Left colon (tissue), 2 donors: ENCODE data around the gene MISP. TPM values are rescaled to one million over a fixed set of nuclear protein-coding genes. Genes with fewer than 3 reads are reported as not detected.
"Not testable (repeated sequence)": the region's sequence is repeated elsewhere in the genome, so short reads cannot be mapped to it uniquely, and the experiment has no call there.

Experiments
- ATAC-seq: fragments of 200-7000 bp; cut with Tn5 transposase; one replicate; pipeline ENCODE4 v1.9.1; 2020; ENCODE audit warnings: mild to moderate bottlenecking, moderate library complexity
- DNase-seq, 2 donors: peaks; one replicate each; pipeline ENCODE4 v3.0.0-alpha.2; 2020
- intact Hi-C, 2 donors: fragments of 100-400 bp; cut with DNase I in 1 of 2; cut with micrococcal nuclease in 1 of 2; formaldehyde crosslinking; loops; one replicate each; pipeline versions ENCODE4 v1.11.2 to v1.14.0; 2022; cut with DNase I, micrococcal nuclease
- long read RNA-seq: library from polyadenylated mRNA; unstranded; transcript quantifications from one replicate; pipeline ENCODE4 v2.0.0, GENCODE V29; 2021
- total RNA-seq, 2 donors: library from RNA; stranded (reverse); fragmentation: NEBNext Ultra II Directional; extraction: Animal tissue kit (Norgen Biotek cat#: 25700); gene quantifications; one replicate each; pipeline ENCODE4 v1.2.1, GENCODE V29; 2021
- donor health status: DM: no; HTN: no; CAD: no.
- donor health status: DM: yes; HTN: yes; CAD: no.

Gene MISP
- total RNA-seq: 100 to 1,000 TPM; 414 to 461 TPM
- long read RNA-seq, transcript MISP-201 (5 exons, 2,871 nt): major isoform, 231 of 2,029 reads
- long read RNA-seq, partial matches to known transcripts: 1,585 of 2,029 reads
- long read RNA-seq, other reads (novel, unspliced or antisense): 213 of 2,029 reads

- intact Hi-C loops: no loop called here
- ATAC-seq (peak; percentile 62), DNase-seq (peak; percentile 93 to 95)
These were observed at the start of gene MISP for GRCh38 chr19:750640-751423. TSS of gene MISP (plus strand) at chr19:751112. CDS start at chr19:756947, 5,835 bp downstream.

- DNase-seq, intact Hi-C loops, ATAC-seq: not testable (repeated sequence)
These were observed 48.1 kb upstream of the MISP start for GRCh38 chr19:702847-703246.

- intact Hi-C loops: no loop called here
- ATAC-seq: no peak
- no peak for DNase-seq
These were observed 47.6 kb upstream of the MISP start for GRCh38 chr19:703329-703650.

- DNase-seq: peak; percentile 73 to 76
- intact Hi-C loops: no loop called here
- peak; percentile 87 for ATAC-seq
These were observed 47.1 kb upstream of the MISP start for GRCh38 chr19:703651-704446.

- DNase-seq (no peak), ATAC-seq (no peak)
- intact Hi-C loops: no loop called here
These were observed 46.5 kb upstream of the MISP start for GRCh38 chr19:704447-704741.

- ATAC-seq (no peak), DNase-seq (no peak)
- intact Hi-C loops: no loop called here
These were observed 42.5 kb upstream of the MISP start, which contains the start of gene PALM for GRCh38 chr19:708154-709143. TSS of gene PALM (plus strand) at chr19:708935. CDS start at chr19:709147, 212 bp downstream.

GRCh38 chr19:709196-709964, 41.5 kb upstream of the MISP start:
- ATAC-seq (no peak), DNase-seq (no peak)
- intact Hi-C loops: no loop called here

- intact Hi-C loops: no loop called here
- ATAC-seq (no peak), DNase-seq (no peak)
These were observed 40.8 kb upstream of the MISP start for GRCh38 chr19:709965-710571.

- intact Hi-C loops: no loop called here
- ATAC-seq: no peak
- no peak for DNase-seq
These were observed 40.1 kb upstream of the MISP start for GRCh38 chr19:710767-711166.

GRCh38 chr19:711254-711653, 39.7 kb upstream of the MISP start:
- ATAC-seq (no peak), DNase-seq (no peak)
- intact Hi-C loops: no loop called here

GRCh38 chr19:715347-715746, 35.6 kb upstream of the MISP start:
- intact Hi-C loops: no loop called here
- DNase-seq: no peak
- no peak for ATAC-seq

- no peak for ATAC-seq
- intact Hi-C loops: no loop called here
These were observed 32.5 kb upstream of the MISP start for GRCh38 chr19:718251-718951.

GRCh38 chr19:718991-719512, 31.9 kb upstream of the MISP start:
- DNase-seq: peak in 1 of 2 donors; percentile 18
- intact Hi-C loops: no loop called here
- no peak for ATAC-seq

More at GRCh38 chr19:718251-718951, 32.5 kb upstream of the MISP start:
- no peak for DNase-seq

GRCh38 chr19:719636-720344, 31.1 kb upstream of the MISP start:
- intact Hi-C loops: no loop called here
- DNase-seq (no peak), ATAC-seq (no peak)

GRCh38 chr19:720345-721160, 30.4 kb upstream of the MISP start:
- ATAC-seq (no peak), DNase-seq (no peak)
- intact Hi-C loops: no loop called here
